ENCODE results near the gene CDHR5.

The CDHR5 gene

DNA sequence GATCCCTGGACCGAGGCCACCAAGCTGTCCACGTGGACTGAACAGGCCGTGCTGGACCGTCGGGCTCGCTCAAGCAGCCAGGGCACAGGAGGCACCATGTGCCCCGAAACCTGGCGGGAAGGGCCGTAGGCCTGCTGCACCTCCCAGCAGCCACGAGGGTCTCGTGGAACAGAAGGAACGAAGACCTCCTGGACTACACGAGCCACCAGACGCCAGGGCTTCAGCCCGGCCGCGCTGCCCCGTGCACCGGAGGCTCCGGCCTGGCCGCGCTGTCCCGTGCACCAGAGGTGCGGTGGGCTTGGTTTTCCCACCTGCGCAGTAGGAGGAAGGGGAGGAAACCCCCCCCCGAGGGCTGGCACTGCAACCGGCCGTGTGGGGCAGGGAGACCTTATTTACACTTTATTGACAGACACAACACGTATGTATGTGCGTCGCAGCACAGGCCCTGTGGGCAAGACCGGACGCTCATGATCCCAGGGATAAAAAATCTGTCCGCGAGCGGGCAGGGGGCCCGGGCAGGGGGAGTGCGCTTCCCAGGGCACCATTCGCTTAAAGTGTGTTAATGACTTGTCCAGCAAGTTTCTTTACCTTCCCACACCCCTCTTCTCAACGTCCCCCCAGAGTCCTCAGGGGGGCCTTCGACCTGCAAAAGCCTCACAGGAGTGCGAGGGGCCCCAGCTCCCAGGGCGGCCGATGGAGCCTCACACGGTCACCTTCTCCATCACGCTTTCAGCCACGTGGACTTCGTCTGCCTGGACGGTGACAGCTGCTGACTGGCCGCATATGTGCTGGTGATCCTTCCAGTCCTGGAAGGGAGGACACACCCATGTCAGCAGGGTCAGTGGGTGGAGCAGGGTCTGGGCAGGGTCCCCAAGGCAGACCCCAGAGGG, 19.3 kb upstream of the CDHR5 start:
- no peak for DNase-seq

DNA sequence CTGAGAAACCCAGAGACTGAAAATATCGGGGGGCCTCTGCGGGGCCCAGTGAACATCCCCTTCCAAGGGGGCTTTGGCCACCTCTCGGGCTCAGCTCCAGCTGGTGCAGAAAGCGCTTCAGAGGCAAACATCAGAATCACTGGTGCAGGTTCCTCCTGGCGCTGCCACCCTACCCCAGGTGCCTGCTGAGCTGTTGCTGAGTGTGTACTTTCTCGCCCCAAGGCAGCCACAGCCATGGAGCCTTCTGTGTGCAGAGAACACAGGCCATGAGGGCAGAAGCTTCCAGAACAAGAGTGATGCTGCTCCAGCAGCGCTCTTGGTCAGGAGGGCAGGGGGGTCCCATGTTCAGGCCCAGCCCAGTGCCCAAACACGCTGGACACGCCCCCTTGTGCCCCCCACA, 18.6 kb upstream of the CDHR5 start:
- no peak for DNase-seq

DNA sequence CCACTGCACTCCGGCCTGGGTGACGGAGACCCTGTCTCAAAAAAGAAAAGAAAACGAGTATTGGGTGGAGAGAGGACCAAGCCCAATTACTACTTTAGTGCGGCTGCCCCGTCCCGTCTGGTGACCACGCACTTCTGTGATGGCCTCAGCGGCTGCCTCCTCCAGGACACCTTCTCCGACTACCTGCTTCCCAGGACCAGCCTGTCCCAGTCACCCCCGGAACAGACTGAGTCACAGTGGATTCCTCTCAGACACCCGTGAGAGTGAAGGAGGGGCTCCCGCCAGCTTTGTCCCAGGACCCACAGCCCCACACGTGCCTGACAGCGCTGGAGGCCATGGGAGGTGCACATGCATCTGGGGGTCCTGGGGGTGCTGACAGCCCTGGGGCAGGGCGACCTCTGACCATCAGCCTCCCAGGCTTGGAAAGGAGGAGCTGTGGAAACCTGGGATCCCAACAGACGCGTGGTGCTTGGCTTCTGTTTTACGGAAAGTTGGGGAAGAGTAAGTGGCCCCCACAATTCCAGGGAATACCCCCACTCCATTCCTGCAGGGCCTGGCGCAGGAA, 17.1 kb upstream of the CDHR5 start:
- no peak for DNase-seq

DNA sequence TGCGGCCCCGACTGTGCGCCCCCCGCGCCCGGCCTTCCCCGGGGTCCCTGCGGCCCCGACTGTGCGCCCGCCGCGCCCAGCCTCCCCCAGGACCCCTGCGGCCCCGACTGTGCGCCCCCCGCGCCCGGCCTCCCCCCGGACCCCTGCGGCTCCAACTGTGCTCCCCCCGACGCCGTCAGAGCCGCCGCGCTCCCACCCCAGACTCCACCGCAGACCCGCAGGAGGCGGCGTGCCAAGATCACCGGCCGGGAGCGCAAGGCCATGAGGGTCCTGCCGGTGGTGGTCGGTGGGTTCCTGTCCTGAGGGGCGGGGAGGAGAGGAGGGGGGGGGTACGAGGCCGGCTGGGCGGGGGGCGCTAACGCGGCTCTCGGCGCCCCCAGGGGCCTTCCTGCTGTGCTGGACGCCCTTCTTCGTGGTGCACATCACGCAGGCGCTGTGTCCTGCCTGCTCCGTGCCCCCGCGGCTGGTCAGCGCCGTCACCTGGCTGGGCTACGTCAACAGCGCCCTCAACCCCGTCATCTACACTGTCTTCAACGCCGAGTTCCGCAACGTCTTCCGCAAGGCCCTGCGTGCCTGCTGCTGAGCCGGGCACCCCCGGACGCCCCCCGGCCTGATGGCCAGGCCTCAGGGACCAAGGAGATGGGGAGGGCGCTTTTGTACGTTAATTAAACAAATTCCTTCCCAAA, 15.4 kb upstream of the CDHR5 start:
- peak; percentile 23 for DNase-seq

DNA sequence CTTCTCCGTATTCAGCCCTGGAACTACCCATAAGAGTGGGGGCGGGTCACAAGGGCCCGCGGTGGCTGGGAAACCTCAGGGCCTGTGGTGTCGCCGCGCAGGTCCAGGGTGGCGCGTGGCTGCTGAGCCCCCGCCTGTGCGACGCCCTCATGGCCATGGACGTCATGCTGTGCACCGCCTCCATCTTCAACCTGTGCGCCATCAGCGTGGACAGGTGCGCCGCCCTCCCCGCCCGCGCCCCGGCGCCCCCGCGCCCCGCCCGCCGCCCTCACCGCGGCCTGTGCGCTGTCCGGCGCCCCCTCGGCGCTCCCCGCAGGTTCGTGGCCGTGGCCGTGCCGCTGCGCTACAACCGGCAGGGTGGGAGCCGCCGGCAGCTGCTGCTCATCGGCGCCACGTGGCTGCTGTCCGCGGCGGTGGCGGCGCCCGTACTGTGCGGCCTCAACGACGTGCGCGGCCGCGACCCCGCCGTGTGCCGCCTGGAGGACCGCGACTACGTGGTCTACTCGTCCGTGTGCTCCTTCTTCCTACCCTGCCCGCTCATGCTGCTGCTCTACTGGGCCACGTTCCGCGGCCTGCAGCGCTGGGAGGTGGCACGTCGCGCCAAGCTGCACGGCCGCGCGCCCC, 14.7 kb upstream of the CDHR5 start:
- no peak for DNase-seq

DNA sequence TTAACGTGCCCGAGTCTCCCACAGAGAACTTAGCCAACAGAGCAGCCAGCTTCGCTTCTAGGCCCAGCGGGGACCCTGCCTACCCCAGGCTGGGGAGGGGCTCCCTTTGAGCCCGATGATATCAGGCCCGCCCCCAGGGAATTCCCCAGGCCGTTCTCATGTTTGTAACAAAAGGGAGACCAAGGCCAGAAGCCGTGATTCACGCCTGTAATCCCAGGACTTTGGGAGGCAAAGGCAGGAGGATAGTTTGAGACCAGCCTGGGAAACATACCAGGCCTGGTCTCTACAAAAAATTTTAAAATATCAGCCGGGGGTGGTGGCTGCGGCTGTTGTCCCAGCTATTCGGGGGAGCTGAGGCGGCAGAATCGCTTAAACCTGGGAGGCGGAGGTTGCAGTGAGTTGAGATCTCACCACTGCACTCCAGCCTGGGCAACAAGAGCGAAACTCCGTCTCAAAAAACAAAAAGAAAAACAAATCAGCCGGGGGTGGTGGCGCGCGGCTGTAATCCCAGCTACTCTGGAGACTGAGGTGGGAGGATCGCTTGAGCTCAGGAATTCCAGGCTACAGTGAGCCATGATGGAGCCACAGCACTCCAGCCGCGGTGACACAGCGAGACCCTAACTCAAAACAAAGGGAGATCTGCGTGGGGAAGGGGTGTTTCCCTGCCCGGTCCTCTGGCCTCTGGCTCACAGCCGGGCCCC, 14.0 kb upstream of the CDHR5 start:
- no peak for DNase-seq

DNA sequence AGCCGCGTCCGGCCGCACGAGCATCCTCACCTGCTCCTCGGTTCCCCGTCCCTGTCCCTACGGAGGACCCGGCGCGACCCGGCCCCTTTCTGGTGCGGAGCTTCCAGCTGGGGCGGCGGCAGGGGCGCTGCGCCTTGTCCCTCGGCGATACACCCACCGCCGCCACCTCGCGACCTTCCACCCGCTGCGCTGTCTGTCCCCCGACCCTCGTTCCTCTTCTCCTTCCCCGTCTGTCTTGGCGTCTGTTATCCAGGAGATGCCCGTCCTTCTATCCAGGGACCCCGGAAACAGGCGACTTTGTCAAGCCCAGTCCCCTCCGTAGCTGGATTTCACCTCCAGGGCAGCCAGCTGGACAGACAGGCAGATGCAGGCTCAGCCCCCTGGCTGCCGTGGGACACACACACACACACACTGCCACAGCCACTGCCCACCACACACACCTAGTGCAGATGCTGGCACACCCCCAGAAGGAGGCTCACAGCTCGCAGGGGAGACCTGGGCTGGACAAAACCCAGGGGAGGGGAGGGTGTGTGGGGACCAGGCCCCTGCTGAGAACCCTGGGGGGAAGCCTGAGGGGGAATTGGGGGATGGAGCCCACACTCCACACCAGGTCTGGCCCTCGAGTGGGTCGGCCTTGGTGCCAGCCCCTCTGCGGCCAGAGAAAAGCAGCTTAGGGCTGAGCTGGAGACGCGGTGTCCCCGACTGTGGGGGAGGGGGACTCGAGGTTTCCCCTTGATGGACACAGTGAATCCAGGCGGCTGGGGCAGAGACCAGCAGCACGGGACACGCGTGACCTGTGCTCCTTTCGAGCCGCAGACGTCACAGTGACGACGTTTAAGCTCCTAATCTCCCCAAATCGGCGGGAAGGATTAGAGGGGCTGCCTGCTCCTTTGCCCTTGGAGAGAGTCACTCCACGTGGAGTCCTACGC, 13.1 kb upstream of the CDHR5 start:
- DNase-seq = no peak

DNA sequence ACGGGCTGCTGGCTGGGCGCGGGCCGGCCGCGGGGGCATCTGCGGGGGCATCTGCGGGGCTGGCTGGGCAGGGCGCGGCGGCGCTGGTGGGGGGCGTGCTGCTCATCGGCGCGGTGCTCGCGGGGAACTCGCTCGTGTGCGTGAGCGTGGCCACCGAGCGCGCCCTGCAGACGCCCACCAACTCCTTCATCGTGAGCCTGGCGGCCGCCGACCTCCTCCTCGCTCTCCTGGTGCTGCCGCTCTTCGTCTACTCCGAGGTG, 12.5 kb upstream of the CDHR5 start:
- DNase-seq = no peak

DNA sequence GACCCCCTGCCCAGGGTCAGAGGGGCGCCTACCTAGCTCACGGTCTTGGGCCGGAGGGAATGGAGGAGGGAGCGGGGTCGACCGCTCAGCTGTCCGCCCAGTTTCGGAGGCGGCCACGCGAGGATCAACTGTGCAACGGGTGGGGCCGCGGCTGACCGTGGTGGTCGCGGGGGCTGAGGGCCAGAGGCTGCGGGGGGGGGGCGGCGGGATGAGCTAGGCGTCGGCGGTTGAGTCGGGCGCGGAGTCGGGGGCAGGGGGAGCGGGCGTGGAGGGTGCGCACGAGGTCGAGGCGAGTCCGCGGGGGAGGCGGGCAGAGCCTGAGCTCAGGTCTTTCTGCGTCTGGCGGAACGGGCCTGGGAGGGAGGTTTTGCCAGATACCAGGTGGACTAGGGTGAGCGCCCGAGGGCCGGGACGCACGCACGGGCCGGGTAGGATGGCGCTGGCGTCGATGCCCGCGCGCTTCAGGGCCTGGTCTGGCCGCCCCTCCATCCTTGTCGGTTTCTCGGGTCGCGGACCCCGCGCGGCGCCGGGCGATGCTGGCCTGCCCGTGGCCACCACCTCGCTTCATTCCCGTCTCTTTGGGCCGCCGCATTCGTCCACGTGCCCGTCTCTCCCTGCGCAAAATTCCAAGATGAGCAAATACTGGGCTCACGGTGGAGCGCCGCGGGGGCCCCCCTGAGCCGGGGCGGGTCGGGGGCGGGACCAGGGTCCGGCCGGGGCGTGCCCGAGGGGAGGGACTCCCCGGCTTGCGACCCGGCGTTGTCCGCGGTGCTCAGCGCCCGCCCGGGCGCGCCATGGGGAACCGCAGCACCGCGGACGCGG, 12.0 kb upstream of the CDHR5 start, which contains the start of gene DRD4:
TSS of gene DRD4 (plus strand) at position 759 of the 822 bp plus-strand sequence. CDS start at position 795, 36 bp downstream.
- DNase-seq = no peak

DNA sequence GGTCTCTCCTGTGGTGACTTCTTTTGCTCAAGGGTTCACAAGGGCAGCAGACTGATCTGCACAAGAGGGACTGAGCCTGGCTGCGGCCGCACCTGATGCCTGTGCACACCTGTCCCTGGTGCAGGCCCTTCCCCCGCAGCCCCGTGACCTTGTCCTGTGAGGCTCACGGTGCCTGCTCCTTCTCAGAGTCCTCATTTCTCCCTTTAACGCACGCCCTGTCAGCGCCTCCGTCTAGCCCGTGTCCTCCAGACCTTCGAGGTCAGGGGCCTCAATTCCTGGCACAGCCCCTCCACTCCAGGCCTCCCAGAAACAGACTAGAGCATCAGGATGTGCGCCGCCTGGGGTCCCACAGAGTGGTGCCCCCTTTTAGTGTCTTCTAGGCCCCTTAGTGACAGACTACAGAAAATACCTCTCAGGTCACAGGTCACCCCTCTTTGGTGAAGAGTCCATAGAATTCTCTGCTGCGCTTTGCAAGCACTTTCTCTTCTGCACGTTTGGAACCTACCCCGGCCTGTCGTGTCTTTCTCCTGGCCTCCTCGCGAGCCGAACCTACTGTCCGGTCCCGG, 11.3 kb upstream of the CDHR5 start:
- DNase-seq = no peak

DNA sequence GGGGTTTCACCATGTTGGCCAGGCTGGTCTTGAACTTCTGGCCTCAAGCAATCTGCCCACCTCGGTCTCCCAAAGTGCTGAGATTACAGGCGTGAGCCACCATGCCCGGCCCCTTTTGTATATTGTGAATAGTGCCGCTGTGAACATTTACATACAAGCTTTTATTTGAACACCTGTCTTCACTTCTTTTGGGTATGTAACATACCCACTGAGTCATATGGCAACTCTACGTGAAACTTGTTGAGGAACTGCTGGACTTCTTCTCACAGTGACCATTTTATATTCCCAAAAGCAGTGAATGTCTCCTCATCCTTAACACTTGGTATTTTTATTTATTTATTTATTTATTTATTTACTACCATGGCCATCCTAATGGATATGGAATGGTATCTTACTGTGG, 6.1 kb upstream of the CDHR5 start:
- DNase-seq = no peak

DNA sequence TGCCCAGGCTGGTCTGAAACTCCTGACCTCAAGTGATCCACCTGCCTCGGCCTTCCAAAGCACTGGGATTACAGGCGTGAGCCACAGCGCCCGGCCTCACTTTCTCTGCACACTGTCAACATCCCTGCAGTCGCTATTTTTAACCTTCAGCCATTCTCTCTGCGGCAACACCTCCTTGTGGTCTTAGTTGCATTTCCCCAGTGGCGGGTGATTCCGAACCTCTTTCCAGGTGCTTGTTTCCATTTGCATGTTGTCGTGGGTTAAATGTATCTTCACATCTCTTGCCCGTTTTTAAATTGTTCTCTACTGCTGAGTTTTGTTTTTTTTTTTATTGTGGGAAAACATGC, 4.5 kb upstream of the CDHR5 start:
- DNase-seq = peak; percentile 56

DNA sequence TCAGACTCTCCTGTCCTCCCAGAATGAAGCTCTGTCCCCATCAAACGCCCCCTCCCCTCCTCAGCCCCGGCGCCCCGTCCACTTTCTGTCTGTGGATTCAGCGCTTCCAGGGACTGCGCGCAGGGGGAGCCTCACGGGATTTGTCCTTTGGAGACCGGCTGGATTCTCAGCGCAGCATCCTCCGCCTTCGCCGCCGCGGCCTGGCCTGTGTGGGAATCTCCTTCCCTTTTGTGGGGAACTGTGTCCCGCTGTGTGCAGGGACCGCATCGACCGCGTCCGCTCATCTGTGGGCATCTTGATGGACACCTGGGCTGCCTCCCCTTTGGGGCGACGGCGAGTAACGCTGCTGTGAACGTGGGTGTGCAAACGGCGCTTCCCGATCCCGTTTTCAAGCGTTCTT, 3.3 kb upstream of the CDHR5 start:
- no peak for DNase-seq

DNA sequence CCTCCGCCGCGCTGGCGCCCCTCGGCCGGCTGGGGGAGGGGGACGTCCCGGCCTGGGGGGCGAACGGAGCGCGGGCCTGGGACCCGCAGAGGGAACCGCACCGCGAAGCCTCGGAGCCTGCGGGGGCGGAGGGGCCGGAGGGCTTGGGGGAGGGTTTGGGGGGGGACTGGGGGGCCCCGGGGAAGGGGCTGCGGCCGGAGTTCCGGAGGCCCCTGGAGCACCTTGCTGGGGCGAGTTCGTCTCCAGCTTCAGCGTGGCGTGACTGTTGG, 2.5 kb upstream of the CDHR5 start:
- no peak for DNase-seq

DNA sequence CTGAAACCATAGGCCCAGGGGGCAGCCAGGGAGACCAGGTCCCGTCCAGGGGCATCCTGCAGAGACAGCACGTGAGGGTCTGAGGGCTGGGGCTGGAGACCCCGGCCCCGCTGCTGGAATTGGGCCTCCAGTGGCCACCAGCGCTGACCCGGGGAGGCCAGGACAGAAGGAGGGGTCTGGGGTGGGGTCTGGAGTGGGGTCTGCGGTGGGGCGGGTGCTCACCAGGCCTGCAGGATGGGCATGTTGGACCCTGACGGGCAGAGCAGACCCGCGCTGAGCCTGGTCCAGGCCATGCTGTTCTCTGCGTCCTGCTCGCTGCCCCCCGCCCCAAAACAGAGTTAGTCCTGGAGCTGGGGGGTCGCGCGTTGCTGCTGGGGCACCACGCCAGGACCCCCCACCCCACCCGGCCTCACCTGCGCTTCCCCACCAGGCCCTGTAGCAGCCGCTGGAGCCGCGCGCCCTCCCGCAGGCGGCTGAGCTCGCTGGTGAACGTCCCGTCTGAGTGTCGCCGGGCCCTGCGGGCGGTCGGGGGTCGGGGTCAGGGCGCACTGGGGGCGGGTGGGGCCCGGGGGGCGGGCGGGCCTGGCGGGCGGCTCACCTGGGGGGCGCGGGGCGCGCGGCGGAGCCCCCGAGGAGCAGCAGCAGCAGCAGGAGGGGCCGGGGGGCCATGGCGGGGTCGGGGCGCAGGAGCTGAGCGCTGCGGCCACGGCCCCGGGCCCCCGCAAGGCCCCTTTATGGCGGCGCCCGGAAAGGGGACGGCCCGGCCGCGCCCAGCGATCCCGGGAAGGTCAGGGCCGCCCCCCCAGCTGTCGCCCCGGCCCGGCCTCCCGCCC, 1.9 kb upstream of the CDHR5 start, which contains the start of gene SCT:
TSS of gene SCT (minus strand) at position 707 of the 833 bp plus-strand sequence. CDS start at position 669, 38 bp downstream.
- DNase-seq = no peak

DNA sequence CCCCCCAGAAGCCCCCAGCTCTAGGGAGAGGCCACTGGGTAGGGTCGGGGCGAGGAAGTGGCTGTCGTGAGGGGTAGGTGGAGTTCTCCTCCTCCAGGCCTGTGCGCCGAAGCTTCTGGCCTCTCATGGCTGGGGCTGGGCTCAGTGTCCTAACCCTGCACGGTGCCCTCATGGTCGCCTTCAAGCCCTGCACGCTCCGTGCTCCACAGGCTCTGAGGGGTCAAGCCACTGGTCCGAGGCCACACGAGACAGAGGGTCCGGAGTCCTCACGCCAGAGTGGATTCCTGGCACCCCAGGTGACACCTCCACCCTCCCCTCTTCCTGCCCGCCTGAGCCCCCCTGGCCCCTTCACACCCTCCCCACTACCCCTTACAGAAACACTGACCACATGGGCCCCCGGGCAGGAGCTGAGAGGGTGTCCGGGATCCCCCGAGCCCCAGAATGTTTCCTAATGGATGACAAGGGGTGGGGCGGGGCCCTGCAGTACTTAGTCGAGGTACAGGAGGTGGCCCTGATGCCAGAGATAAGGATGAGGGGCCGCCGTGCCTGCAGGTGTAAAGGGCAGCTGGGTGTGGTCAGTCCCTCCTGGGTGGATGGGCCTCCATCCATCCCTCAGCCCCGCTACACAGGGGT, 997 bp upstream of the CDHR5 start:
- no peak for DNase-seq

DNA sequence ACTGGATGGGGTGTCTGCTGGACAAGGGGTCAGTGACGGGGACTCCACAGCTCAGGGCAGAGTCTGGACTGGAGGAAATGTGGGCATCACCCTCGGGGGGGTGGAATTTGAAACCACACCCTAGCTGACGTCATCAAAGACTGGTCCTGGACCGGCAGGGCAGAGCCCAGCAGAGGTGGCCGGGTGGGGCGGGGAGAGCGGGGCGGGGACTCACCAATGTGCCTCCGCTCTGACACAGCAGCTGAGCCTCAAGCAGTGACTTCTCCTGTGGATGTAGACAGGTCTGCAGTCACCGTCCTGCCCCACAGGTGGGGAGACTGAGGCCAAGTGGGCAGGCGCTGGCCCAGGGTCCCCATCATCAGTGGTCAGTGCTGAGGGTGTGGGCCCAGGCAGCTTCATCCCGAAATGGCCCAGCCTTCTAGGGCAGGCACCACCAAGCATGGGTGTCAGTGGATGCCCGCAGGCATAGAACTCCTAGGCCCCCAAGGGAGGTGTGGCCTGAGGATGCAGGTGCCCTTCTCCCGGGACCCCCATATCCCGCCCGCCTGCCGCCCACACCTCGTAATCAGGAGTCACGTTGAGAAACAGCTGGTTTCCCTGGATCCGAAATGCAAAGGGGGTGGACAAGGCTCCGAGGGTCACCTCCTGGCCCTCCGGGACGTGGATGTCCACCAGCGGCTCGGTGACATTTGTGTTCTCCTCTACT, 603 bp downstream of the CDHR5 start:
- no peak for DNase-seq

DNA sequence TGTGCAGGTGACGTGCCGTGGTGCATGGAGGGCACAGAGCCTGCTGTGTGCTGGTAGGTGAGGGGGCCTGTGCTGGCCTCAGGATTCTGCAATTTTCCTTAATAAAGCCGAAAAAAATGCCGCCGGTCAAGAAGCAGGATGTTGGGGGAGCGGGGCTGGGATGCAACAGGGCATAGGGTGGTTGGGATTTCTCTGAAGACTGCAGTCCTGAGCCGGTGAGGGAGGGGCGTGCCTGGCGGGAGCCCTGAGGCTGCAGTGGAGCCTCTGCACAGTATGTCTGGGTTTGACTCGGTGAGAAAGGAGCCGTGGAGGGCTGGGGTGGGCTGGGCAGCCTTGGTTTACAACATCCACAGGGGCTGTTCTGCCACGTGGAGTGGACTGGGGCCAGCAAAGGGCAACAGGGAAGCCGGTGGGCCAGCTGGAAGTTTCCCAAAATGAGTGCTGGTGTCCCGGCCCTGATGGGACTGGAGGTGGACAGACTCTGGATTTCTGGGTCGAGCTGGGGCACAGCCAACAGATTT, 1.3 kb downstream of the CDHR5 start:
- no peak for DNase-seq

DNA sequence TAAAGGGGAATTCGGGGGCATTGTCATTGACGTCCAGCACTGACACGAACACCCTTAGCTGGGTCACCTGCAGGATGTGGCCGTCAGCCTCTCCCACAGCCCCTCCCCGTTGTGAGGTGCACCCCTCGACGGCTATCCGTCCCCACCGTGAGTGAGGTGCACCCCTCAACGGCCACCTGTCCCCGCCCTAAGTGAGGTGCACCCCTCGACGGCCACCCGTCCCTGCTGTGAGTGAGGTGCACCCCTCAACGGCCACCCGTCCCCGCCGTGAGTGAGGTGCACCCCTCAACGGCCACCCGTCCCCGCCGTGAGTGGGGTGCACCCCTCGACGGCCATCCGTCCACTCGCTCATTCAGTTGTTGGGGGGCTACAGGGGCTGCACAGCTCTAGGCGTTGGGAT, 2.9 kb downstream of the CDHR5 start:
- DNase-seq = no peak
